ENCODE data around the gene LRRC36. TPM values are rescaled to one million over a fixed set of nuclear protein-coding genes. Genes with fewer than 3 reads are reported as not detected.

Gene LRRC36
- total RNA-seq, 1 experiment from 2014 or later, result not detected

- Histone ChIP-seq H3K9me3 (ENCODE audit: control insufficient read depth in 1 of 2, insufficient read depth in 1 of 2, low read depth in 1 of 2, low read length in 2 of 2) (no peaks in the 10 kb centered on the region), H3K27ac (ENCODE audit: low read depth, low read length) (no peak overlapping the region), H4K20me1 (ENCODE audit: insufficient read depth) (no peaks in the 10 kb centered on the region), H3K27me3 (ENCODE audit: insufficient read depth, low read length) (no peaks in the 10 kb centered on the region), H3K36me3 (ENCODE audit: control insufficient read depth in 1 of 2, insufficient read depth in 2 of 2, low read length in 2 of 2) (no peaks in the 10 kb centered on the region), H2AFZ (ENCODE audit: low read depth, low read length, poor library complexity, severe bottlenecking) (no peak overlapping the region), H3K4me2 (ENCODE audit: low read length) (peak overlapping the region; percentile 96), H3K9me2 (ENCODE audit: insufficient read depth) (no peaks in the 10 kb centered on the region), H3K4me1 (ENCODE audit: control insufficient read depth in 1 of 2, insufficient read depth in 2 of 2, low read length in 2 of 2) (peaks cover 6 to 44% of the 10 kb centered on the region in 2 experiments; a peak in 3 of 4 replicates), H3K4me3 (replicated peaks in 1 of 2; ENCODE audit: low read depth in 1 of 2, low read length in 2 of 2) (no peak overlapping the region), H3K79me2 (ENCODE audit: insufficient read depth, low read length) (no peaks in the 10 kb centered on the region), H3K9ac (ENCODE audit: low read length) (no peak overlapping the region)
- BruUV-seq (replicated peaks), result no TSS peak
- intact Hi-C loops (cut with micrococcal nuclease), result no loop called here
- DNase-seq (ENCODE audit: low read depth, low spot score) (no peak), ATAC-seq (no peak)
- CTCF ChIA-PET, result interaction anchor here (2.3 kb wide), 1 partner anchor 15 kb away, joined by 8 read pairs; no protein-coding TSS in a partner anchor
- no peak for TF ChIP-seq SIN3A (IDR thresholded peaks at IDR 0.05; ENCODE audit: low read depth)
- TF ChIP-seq, protein P1, sequence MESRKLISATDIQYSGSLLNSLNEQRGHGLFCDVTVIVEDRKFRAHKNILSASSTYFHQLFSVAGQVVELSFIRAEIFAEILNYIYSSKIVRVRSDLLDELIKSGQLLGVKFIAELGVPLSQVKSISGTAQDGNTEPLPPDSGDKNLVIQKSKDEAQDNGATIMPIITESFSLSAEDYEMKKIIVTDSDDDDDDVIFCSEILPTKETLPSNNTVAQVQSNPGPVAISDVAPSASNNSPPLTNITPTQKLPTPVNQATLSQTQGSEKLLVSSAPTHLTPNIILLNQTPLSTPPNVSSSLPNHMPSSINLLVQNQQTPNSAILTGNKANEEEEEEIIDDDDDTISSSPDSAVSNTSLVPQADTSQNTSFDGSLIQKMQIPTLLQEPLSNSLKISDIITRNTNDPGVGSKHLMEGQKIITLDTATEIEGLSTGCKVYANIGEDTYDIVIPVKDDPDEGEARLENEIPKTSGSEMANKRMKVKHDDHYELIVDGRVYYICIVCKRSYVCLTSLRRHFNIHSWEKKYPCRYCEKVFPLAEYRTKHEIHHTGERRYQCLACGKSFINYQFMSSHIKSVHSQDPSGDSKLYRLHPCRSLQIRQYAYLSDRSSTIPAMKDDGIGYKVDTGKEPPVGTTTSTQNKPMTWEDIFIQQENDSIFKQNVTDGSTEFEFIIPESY (IDR thresholded peaks at IDR 0.05; ENCODE audit: extremely low read depth, insufficient replicate concordance, low read length), result no peak
- no peak for TF ChIP-seq EZH2 (IDR thresholded peaks at IDR 0.05)
- no peak for TF ChIP-seq EGR1 (IDR thresholded peaks at IDR 0.05; ENCODE audit: low read depth)
- TF ChIP-seq CBX3 (IDR thresholded peaks at IDR 0.05; ENCODE audit: low read depth), result no peak
- no peak for TF ChIP-seq TCF7L2 (IDR thresholded peaks at IDR 0.05; ENCODE audit: borderline replicate concordance, extremely low read depth, insufficient read depth, insufficient read length)
- TF ChIP-seq CEBPB (IDR thresholded peaks at IDR 0.05; ENCODE audit: low read depth), result no peak
- POLR2A ChIA-PET, result interaction anchor here (0.8 kb wide), 1 partner anchor 33 kb away, joined by 6 read pairs; no protein-coding TSS in a partner anchor
- RAD21 ChIA-PET (ENCODE audit: low non-redundant PET in 1 of 2, low total read pairs in 2 of 2, uncharacterized antibody in 2 of 2, unreplicated experiment in 2 of 2), result no interaction called here
Measured at GRCh38 chr16:67432506-67432890, 105.9 kb downstream of the LRRC36 start.

DNA sequence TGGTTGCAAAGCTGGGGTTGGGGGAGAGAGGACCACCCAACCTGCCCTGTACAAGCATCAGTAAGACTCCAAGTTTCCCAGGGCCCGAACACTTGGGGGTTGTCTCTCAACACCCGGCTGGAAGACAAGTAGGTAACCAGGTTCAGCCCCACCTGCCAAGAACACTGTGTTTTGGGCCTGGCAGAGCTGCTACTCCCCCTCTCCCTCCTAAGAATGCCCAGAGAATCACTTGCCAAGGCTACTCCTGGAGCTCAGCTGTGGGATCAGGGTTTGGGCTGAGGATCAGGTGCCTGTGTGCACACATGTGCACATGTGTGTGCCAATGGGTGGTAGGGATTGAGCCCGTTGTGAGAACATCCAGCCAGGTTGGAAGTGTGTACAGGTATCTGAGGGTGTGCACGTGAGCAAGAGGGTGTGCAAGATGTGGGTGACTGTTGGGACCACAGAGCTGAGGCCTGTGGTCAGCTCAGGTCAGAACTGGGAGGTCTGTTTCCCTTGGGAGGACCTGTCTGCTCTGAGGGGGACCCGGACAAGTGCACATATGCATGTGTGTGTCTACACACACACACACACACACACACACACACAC is 106.6 kb downstream of the LRRC36 start:
- no TSS peak for BruUV-seq (replicated peaks)
- TF ChIP-seq ZNF274 (IDR thresholded peaks at IDR 0.05; ENCODE audit: low read depth, low read length) (no peak), CEBPB (IDR thresholded peaks at IDR 0.05; ENCODE audit: low read depth) (no peak), CTCF (IDR thresholded peaks at IDR 0.05 in 2 of 3, conservative IDR thresholded peaks at IDR 0.05 in 1 of 3; ENCODE audit: borderline replicate concordance in 1 of 3, insufficient read depth in 1 of 3, low read depth in 2 of 3, low read length in 2 of 3) (no peak), SP1 (IDR thresholded peaks at IDR 0.05; ENCODE audit: low read depth) (no peak), YY1 (IDR thresholded peaks at IDR 0.05; ENCODE audit: extremely low read depth, insufficient replicate concordance, low read depth, low read length) (no peak), EGR1 (IDR thresholded peaks at IDR 0.05; ENCODE audit: low read depth) (no peak), SRF (IDR thresholded peaks at IDR 0.05; ENCODE audit: low read depth) (no peak), EZH2 (IDR thresholded peaks at IDR 0.05) (no peak)
- no peaks in the 10 kb centered on the region for H4K20me1 ChIP-seq (ENCODE audit: insufficient read depth)
- intact Hi-C loops (cut with micrococcal nuclease), result no loop called here
- peaks cover 6 to 40% of the 10 kb centered on the region in 2 experiments; a peak in 3 of 4 replicates for H3K4me1 ChIP-seq (ENCODE audit: control insufficient read depth in 1 of 2, insufficient read depth in 2 of 2, low read length in 2 of 2)
- no peaks in the 10 kb centered on the region for H3K9me3 ChIP-seq (ENCODE audit: control insufficient read depth in 1 of 2, insufficient read depth in 1 of 2, low read depth in 1 of 2, low read length in 2 of 2)
- no peak overlapping the region for H3K27ac ChIP-seq (ENCODE audit: low read depth, low read length)
- DNase-seq (ENCODE audit: low read depth, low spot score) (no peak), ATAC-seq (no peak)
- H3K79me2 ChIP-seq (ENCODE audit: insufficient read depth, low read length), result no peaks in the 10 kb centered on the region
- CTCF ChIA-PET, result interaction anchor here (0.9 kb wide), 1 partner anchor 14 kb away, joined by 4 read pairs; no protein-coding TSS in a partner anchor
- H3K9me2 ChIP-seq (ENCODE audit: insufficient read depth), result no peaks in the 10 kb centered on the region
- peaks cover 0 to 4% of the 10 kb centered on the region in 2 experiments; a peak in 1 of 4 replicates for H3K36me3 ChIP-seq (ENCODE audit: control insufficient read depth in 1 of 2, insufficient read depth in 2 of 2, low read length in 2 of 2)
- H3K27me3 ChIP-seq (ENCODE audit: insufficient read depth, low read length), result no peaks in the 10 kb centered on the region
- H3K4me2 ChIP-seq (ENCODE audit: low read length), result no peak overlapping the region
- POLR2A ChIA-PET, result no interaction called here
- H3K9ac ChIP-seq (ENCODE audit: low read length), result no peak overlapping the region
- RAD21 ChIA-PET (ENCODE audit: low non-redundant PET in 1 of 2, low total read pairs in 2 of 2, uncharacterized antibody in 2 of 2, unreplicated experiment in 2 of 2), result no interaction called here
- H3K4me3 ChIP-seq (replicated peaks in 1 of 2; ENCODE audit: low read depth in 1 of 2, low read length in 2 of 2), result no peak overlapping the region
- H2AFZ ChIP-seq (ENCODE audit: low read depth, low read length, poor library complexity, severe bottlenecking), result no peak overlapping the region
